Right ventricle myocardium superior (tissue), 1 donor: ENCODE measurements around the gene PSMB11. TPM values are rescaled to one million over a fixed set of nuclear protein-coding genes. Genes with fewer than 3 reads are reported as not detected.

Source experiments
- ATAC-seq: fragments of 200-7000 bp; cut with Tn5 transposase; one replicate; pipeline ENCODE4 v1.9.1; 2020; ENCODE audit warnings: mild to moderate bottlenecking; ENCODE audit not compliant: poor library complexity
- DNase-seq: peaks from one replicate; pipeline ENCODE4 v3.0.0-alpha.2; 2020
- intact Hi-C: fragments of 100-400 bp; cut with DNase I; formaldehyde crosslinking; loops from one replicate; pipeline ENCODE4 v1.11.2; 2022
- total RNA-seq: library from RNA; stranded (reverse); fragmentation: NEBNext Ultra II Directional; extraction: Animal tissue kit (Norgen Biotek cat#: 25700); gene quantifications from one replicate; pipeline ENCODE4 v1.2.1, GENCODE V29; 2021
- donor health status: DM: no; HTN: yes; CAD: no; lungs with severe emphysema.

PSMB11 gene
- total RNA-seq, 1 donor from 2014 or later: not detected

- intact Hi-C loops: no loop called here
- DNase-seq (no peak), ATAC-seq (no peak)
Observed at GRCh38 chr14:23055147-23055550, 13.1 kb downstream of the PSMB11 start.

DNA sequence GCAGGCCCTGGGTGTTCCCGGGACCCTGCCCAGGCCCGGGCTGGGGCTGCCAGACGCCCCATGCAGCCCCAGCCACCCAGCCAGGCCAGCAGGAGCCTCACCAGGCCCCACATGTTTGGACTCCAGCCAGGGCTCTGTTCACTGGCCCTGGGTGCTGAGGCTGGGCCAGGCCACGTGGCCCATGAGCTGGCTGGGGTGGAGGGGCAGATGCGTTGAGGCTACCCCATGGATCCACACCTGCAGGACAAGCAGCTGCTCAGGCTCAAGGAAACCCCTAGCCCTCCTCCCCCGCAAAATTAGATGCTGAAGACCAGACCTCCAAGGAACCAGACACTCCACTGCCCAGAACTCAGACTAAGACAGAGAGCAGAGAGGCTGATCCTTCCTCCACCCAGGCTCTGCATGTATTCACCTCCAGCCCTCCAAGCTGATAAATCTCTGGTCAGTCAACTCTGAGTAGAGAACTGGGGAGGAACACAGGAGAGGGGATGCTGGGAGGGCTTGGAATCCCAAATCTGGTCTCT lies 13.7 kb downstream of the PSMB11 start:
- intact Hi-C loops: no loop called here
- ATAC-seq (no peak), DNase-seq (peak; percentile 58)

- ATAC-seq (peak; percentile 56), DNase-seq (peak; percentile 72)
- intact Hi-C loops: no loop called here
Observed at GRCh38 chr14:23056145-23056955, 14.3 kb downstream of the PSMB11 start.

DNA sequence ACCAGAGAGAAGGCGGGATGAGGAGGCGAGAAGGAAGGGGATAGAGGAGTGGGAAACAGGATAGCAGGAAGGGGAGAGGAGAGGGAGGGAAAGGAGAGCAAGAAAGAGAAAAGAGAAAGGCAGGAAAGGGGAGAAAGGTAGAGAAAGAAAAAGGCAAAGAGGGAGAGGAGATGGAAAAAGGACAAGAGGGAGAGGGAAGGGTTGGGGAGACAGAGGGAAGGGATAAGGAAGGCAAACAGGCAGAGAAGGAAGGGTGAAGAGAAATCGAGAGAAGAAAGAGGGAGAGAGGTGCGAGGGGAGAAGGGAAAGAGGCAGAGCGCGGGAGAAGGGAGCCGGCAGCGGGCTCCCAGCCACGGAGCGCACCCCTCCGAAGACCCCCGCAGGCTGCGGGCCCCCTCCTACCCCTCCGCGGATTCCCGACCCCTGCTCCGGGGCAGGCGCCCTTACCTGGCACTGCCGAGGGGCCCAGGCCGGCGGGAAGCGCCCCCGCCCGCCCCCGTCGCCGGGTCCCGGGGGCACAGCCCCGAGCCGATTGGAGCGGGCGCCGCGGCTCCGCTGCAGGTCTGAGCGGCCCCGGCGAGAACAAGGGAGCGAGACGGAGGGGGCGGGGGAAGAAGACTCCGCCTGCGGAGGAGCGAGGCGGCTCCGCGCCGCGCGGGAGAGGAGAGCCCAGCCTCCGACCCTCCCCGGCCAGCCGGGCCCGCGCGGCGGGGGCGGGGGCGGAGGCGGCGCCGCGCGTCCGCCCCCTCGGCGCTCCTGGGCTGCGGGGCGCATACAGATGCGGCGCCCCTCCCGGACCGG lies 15.1 kb downstream of the PSMB11 start, which contains the start of gene CDH24:
Gene CDH24, minus strand, starts transcription at position 565 of the 801 bp plus-strand sequence. CDS start 1,787 bp downstream, outside the sequence.
- intact Hi-C loops: no loop called here
- ATAC-seq: peak; percentile 63
- DNase-seq: peak; percentile 77

DNA sequence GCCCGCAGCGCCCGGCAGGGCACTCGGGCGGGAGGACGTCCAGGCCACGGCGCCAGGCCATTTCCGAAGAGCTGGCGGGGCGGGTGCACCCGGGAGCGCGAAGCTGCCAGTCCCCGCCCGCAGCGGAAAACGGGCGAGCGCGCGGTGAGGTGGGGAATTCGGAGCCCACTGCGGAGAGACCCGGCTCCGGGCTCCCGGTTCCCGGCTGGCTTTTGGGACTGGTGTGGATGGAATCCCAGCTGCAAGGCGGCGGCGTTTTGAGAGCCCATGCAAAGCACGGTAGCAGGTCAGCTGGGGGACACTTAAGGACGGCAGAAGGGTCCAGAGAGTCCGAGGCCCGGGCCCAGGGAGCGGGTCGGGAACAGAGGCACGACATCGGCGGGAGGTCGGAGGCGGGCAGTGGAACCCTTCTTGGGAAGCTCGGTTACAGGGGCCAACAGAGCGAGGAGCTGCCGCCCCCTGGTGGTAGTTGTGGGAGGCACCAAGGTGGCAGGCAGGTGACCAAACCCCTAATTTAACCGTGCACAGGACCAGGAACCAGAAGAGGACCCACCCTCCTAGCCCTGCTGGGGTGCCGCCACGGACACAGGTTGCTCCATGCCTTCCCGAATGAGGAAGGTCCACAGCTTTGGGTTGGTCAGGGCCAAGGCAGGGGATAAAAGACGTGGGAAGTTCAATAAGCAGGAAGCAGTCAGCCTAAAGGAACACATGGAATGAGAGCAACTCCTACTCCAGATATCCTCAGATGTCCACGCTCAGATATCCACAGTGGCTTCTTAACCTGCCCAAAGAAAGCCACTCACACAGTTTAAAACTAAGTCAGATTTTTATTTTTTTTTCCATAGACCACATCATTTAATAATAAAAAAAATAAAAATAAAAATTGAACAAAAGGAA lies 16.0 kb downstream of the PSMB11 start:
- DNase-seq: peak; percentile 90
- ATAC-seq: peak; percentile 86
- intact Hi-C loops: loop anchor here (2.0 kb wide), 1 partner anchor 71 kb away; no protein-coding TSS in a partner anchor

GRCh38 chr14:23058654-23059504 lies 16.9 kb downstream of the PSMB11 start:
- DNase-seq (no peak), ATAC-seq (no peak)
- intact Hi-C loops: loop anchor here (2.0 kb wide), 1 partner anchor 72 kb away; no protein-coding TSS in a partner anchor

GRCh38 chr14:23060536-23061260 lies 18.7 kb downstream of the PSMB11 start:
- ATAC-seq: no peak
- no peak for DNase-seq
- intact Hi-C loops: no loop called here

- peak; percentile 19 for ATAC-seq
- DNase-seq: peak; percentile 61
- intact Hi-C loops: no loop called here
Observed at GRCh38 chr14:23062002-23062401, 20.0 kb downstream of the PSMB11 start.

- ATAC-seq (no peak), DNase-seq (no peak)
- intact Hi-C loops: no loop called here
Observed at GRCh38 chr14:23063601-23064000, 21.6 kb downstream of the PSMB11 start.

DNA sequence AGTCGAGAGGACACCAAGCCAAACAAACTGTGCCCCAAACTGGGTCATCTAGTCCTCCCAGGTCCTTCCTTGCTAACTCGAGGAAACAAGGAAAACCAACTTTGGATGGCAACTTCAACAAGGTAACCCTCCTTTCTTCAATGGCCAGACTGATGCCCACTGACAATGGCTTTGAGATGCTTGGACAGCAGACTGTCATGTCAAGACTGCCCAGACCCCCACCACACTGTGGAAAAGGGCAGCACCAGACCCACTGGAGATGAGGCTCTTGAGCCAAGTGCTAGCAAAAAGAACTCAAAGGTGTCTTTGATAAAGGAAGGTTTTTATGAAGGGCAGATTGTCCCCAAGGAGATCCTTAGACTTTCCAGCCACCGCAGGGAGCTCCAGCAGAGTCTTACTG lies 24.4 kb downstream of the PSMB11 start:
- intact Hi-C loops: loop anchor here (5.0 kb wide), 1 partner anchor 41 kb away; no protein-coding TSS in a partner anchor
- ATAC-seq (no peak), DNase-seq (no peak)

- ATAC-seq (no peak), DNase-seq (no peak)
- intact Hi-C loops: loop anchor here (5.0 kb wide), 1 partner anchor 40 kb away; no protein-coding TSS in a partner anchor
Observed at GRCh38 chr14:23066855-23067744, 25.1 kb downstream of the PSMB11 start.

- ATAC-seq (no peak), DNase-seq (no peak)
- intact Hi-C loops: loop anchor here (5.0 kb wide), 1 partner anchor 39 kb away; no protein-coding TSS in a partner anchor
Observed at GRCh38 chr14:23067847-23068788, 26.1 kb downstream of the PSMB11 start.

DNA sequence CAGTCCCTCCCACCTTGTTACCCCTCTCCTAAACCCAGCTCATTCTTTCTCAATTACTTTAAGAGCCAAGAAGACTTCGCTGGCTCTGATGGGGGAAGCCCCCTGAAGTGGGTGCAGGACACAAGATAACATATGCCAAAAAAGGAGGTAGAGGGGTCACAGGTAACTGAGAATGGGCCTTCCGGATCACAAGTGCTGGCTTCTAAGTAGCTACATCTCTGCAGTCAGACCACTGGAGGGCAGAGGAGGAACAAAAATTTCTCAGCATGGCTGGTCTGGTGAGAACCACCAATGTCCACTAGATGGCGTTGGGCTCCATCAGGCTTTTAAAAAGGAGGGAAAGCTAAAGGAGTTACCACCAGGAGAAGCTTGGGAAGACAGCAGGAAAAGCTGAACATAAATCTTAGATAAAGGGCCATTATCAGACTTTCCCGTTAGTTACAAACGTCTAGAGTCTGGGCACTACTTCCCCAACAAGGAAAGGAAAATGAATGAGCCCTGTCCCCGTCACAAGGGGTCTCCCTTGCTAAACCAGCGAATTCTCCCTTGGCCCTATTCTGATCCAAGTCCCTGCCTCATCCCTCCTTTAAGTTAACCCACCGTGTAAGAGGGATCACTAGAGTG lies 26.9 kb downstream of the PSMB11 start:
- ATAC-seq (peak; percentile 73), DNase-seq (peak; percentile 69)
- intact Hi-C loops: loop anchor here (5.0 kb wide), 1 partner anchor 38 kb away; no protein-coding TSS in a partner anchor

GRCh38 chr14:23069413-23069806 lies 27.4 kb downstream of the PSMB11 start:
- intact Hi-C loops: loop anchor here (5.0 kb wide), 1 partner anchor 38 kb away; no protein-coding TSS in a partner anchor
- ATAC-seq: no peak
- DNase-seq: no peak
